Esophagus (tissue), 2 donors: ENCODE results near the gene ACIN1. TPM values are rescaled to one million over a fixed set of nuclear protein-coding genes. Genes with fewer than 3 reads are reported as not detected.
"Not testable (repeated sequence)": the region's sequence is repeated elsewhere in the genome, so short reads cannot be mapped to it uniquely, and the experiment has no call there.

Source experiments
- H3K27ac ChIP-seq, 2 donors: one replicate each; pipeline ENCODE4 v1.5.1; 2013; ENCODE audit warnings: low read depth in 2 of 2, mild to moderate bottlenecking in 2 of 2, inconsistent platforms in 1 of 2, low read length in 1 of 2, moderate library complexity in 1 of 2
- H3K27me3 ChIP-seq, 2 donors: one replicate each; pipeline ENCODE4 v1.6.1; 2013; ENCODE audit warnings: low read length in 2 of 2, control low read depth in 1 of 2, mild to moderate bottlenecking in 1 of 2; ENCODE audit not compliant: insufficient read depth in 2 of 2, control insufficient read depth in 1 of 2
- H3K36me3 ChIP-seq, 2 donors: one replicate each; pipeline ENCODE4 v1.6.1; 2013; ENCODE audit warnings: low read length in 1 of 2; ENCODE audit not compliant: control insufficient read depth in 2 of 2, insufficient read depth in 2 of 2
- H3K4me1 ChIP-seq, 2 donors: one replicate each; pipeline ENCODE4 v1.6.1; 2013; ENCODE audit warnings: low read length in 1 of 2; ENCODE audit not compliant: control insufficient read depth in 2 of 2, insufficient read depth in 2 of 2
- H3K4me3 ChIP-seq, 2 donors: one replicate each; pipeline ENCODE4 v1.5.1; 2013; ENCODE audit warnings: low read length in 2 of 2, mild to moderate bottlenecking in 2 of 2, low read depth in 1 of 2, moderate library complexity in 1 of 2
- H3K9me3 ChIP-seq, 2 donors: one replicate each; pipeline ENCODE4 v1.6.1; 2013; ENCODE audit warnings: mild to moderate bottlenecking in 2 of 2, low read depth in 1 of 2, low read length in 1 of 2, moderate library complexity in 1 of 2; ENCODE audit not compliant: control insufficient read depth in 2 of 2, insufficient read depth in 1 of 2
- WGBS, 2 donors: extraction: QIAGEN DNeasy Blood & Tissue Kit; methylation state at CpG; one replicate each; pipeline ENCODE4 v1.1.7; 2013; 5-methylcytosine and 5-hydroxymethylcytosine counted together
- polyA plus RNA-seq, 2 donors: library from polyadenylated mRNA; stranded (reverse); fragments of 200-250 nt; gene quantifications; one replicate each; pipeline ENCODE4 v1.2.3, GENCODE V29; 2013
- donor health status: healthy with polysubstance abuse.
- donor health status: Bipolar disorder and iron deficiency.

ACIN1 gene
- polyA plus RNA-seq, 2 donors: 70.5 to 136 TPM

DNA sequence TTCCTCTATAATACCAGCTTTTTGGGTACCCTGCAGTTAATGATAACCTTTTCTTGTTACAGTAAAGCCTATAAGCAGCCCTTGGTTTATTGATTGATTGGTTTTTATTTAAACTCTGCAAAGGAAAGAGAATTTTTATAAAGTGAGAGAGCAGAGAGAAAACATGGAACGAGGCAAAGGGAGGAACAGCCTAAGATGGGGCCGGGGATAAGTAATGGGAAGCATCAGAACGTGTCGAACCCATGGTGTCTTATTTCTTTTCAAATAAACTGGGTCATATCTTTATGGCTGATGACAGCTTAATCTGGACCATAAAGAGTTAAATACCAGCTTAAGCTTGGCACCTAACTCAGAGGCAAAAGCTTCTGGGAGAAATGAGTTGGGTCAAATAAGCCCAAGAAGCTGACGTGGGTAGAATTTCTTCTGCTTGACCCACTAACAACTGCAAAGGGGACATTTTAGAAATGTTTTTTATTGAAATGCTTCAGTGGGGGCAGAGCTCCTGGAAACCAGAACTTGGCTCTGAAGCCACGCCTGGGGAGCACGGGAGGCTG, 73.0 kb downstream of the ACIN1 start:
- Histone ChIP-seq H3K27me3 (no peaks in the 10 kb centered on the region), H3K4me3 (no peak overlapping the region), H3K4me1 (no peaks in the 10 kb centered on the region), H3K36me3 (peaks cover 7 to 11% of the 10 kb centered on the region in 2 donors), H3K9me3 (no peaks in the 10 kb centered on the region), H3K27ac (no peak overlapping the region)
- 50 to 58% methylated on average over 7 of the region's 7 CpGs for WGBS, 2 donors

DNA sequence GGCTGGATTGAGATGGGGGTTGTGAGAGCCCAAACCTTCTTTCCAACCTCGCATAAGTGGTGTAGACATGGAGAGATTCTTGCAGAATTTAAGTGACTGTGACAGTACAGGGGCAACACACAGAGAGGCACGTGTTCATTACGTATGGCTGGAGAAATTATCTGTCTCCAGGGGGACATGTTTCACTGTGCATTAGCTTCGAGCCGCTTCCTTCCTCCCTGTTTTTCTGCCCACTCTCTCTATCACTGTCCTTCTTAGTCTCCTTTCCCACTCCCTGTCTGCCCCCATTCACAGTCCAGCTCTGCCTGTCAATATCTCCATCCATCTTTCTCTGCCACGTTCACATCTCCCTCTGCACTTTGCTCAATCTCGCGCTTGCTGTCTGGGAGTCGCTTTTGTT, 73.5 kb downstream of the ACIN1 start:
- H3K4me3 ChIP-seq: no peak overlapping the region
- H3K4me1 ChIP-seq: no peaks in the 10 kb centered on the region
- 72 to 79% methylated on average over 9 of the region's 9 CpGs for WGBS, 2 donors
- no peaks in the 10 kb centered on the region for H3K9me3 ChIP-seq
- no peaks in the 10 kb centered on the region for H3K27me3 ChIP-seq
- H3K27ac ChIP-seq: no peak overlapping the region
- H3K36me3 ChIP-seq: peaks cover 7 to 11% of the 10 kb centered on the region in 2 donors

DNA sequence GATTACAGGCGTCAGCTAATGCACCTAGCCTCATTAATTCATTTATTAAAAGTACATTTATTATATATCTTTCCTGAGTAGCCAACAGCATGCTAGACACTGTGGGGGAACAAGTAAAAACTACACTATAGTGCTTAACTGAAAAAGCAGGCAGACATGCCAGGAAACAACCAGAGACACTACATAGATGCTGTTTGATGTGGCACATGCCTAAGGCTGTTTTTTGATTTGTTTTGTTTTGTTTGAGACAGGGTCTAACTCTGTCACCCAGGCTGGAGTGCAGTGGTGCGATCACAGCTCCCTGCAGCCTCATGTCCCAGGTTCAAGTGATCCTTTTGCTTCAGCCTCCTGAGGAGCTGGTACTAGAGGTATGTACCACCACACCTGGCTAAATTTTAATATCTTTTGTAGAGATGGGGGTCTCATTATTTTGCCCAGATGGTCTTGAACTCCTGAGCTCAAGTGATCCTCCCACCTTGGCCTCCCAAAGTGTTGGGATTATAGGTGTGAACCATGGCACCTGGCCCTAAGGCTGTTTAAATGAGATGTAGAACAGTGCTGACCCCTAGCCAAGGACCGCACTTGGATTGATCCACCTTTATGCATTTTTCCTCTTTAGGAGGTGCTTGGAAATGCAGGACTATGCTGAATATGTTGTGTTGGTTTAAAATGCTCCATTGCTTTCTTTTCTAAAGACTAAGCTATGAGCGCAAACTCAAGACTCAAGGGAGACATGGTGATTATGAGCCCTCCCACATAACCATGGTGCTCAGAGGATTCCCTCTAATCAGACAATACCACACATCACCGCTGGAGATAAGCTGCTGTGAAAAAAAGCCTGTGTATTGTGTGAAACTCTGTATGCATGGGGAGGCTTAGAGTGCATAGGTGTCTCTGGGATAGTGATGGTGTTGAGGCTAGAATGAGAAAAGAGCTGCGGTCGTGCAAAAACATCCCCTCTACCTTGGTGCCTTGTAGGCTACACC, 74.5 kb downstream of the ACIN1 start:
- Histone ChIP-seq H3K36me3 (peaks cover 2 to 4% of the 10 kb centered on the region in 2 donors), H3K27ac (no peak overlapping the region), H3K27me3 (no peaks in the 10 kb centered on the region), H3K4me3 (no peak overlapping the region), H3K9me3 (no peaks in the 10 kb centered on the region), H3K4me1 (no peaks in the 10 kb centered on the region)
- WGBS, 2 donors: 91 to 92% methylated on average over 7 of the region's 7 CpGs

DNA sequence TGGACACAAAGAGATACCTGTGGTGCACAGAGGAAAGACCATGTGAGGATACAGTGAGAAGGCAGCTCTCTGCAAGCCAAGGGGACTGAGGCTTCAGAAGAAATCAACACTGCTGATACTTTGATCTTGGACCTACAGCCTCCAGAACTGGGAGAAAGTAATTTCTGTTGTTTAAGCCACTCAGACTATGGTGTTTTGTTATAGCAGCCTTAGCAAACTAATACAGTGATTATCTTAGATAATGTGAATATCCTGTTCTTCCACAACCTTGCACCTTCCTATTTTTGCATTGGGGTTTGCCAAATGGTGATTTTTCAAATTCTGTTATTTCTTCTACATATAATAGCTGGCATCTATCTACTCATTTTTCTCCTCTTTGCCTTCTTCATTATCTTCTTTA, 76.8 kb downstream of the ACIN1 start:
- Histone ChIP-seq H3K9me3 (no peaks in the 10 kb centered on the region), H3K27me3 (no peaks in the 10 kb centered on the region), H3K4me3 (no peak overlapping the region), H3K27ac (no peak overlapping the region), H3K36me3 (no peaks in the 10 kb centered on the region), H3K4me1 (no peaks in the 10 kb centered on the region)

DNA sequence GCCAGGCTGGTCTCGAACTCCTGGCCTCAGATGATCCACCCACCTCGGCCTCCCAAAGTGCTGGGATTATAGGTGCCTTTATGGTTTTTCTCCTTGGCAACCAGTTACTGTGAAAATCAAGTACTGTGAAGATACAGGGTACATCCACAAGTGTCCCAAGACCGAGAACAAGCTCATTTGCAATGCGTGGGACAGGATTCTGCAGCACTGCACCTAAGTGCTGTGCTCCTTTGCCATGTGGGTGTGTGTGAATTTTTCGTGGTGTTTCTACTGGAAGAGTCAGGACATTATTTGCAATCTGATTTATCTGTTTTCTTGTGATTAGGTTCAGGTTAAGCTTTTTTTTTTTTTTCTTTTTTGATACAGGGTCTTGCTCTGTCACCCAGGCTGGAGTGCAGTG, 77.8 kb downstream of the ACIN1 start:
- WGBS, 2 donors: 80 to 86% methylated on average over 5 of the region's 5 CpGs
- H3K4me3 ChIP-seq: no peak overlapping the region
- H3K27me3 ChIP-seq: no peaks in the 10 kb centered on the region
- no peaks in the 10 kb centered on the region for H3K36me3 ChIP-seq
- no peaks in the 10 kb centered on the region for H3K4me1 ChIP-seq
- H3K27ac ChIP-seq: no peak overlapping the region
- H3K9me3 ChIP-seq: no peaks in the 10 kb centered on the region

DNA sequence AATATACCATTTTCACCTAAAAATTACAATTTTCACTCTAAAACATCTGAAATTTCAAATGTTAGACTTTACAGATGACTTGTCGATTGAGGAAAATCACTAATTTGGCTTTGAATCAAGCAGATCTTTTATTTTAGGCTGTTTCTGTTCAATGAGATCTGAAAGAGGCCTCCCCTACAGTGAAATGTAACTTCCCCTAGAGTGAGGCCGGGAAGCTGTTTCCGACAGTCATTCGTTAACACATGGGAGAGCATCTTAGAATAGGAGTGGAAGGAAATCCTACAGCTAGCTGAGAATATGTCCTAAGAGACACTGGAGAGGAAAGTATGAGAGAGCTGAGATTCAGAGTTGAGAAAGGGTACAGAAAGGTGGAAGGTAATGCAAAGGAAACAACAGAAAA, 79.3 kb downstream of the ACIN1 start:
- H3K27me3 ChIP-seq: no peaks in the 10 kb centered on the region
- no peaks in the 10 kb centered on the region for H3K36me3 ChIP-seq
- WGBS, 2 donors: 83 to 88% methylated on average over 4 of the region's 4 CpGs
- H3K27ac ChIP-seq: no peak overlapping the region
- no peak overlapping the region for H3K4me3 ChIP-seq
- H3K9me3 ChIP-seq: no peaks in the 10 kb centered on the region
- H3K4me1 ChIP-seq: no peaks in the 10 kb centered on the region

DNA sequence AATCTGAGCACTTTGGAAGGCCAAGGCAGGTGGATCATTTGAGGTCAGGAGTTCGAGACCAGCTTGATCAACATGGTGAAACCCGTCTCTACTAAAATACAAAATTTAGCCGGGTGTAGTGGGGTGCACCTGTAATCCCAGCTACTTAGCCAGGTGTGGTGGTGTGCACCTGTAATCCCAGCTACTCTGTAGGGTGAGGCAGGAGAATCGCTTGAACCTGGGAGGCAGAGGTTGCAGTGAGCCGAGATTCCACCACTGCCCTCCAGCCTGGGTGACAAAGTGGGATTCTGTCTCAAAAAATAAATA, 81.2 kb downstream of the ACIN1 start:
- WGBS, 2 donors: 94 to 96% methylated on average over 5 of the region's 5 CpGs

DNA sequence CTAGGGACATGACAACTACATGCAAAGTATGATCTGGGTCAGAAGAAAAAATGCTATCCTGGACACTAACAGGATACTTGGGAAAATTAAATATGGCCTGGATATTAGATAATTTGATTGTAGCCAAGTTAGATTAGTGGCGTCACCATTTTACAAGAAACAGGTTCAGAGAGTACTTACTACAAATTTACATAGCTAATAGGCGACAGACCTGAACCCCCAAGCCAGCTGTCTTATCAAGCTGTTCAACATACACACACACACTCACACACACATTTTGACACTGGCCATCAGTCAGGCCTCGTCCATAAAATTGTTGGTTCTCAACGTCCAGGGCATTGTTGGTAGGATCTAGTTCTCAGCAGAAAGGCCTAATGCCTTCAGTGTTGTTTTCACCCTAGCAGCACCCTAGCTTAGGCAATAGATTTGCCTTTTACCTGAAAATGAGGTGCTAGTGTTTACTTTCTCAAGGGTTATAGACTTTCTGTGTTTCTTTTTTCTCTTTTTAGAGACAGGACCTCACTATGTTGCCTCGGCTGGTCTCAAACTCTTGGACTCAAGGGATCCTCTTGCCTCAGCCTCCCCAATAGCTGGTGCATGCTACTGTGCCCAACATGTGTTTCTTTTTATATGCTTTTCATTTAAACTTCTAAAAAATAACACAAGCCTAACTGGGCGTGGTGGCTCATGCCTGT, 81.7 kb downstream of the ACIN1 start:
- 67 to 76% methylated on average over 6 of the region's 6 CpGs for WGBS, 2 donors
- Histone ChIP-seq H3K27ac (no peak overlapping the region), H3K4me1 (no peaks in the 10 kb centered on the region), H3K9me3 (no peaks in the 10 kb centered on the region), H3K4me3 (no peak overlapping the region), H3K27me3 (no peaks in the 10 kb centered on the region), H3K36me3 (no peaks in the 10 kb centered on the region)

More for the DNA sequence above, 81.2 kb downstream of the ACIN1 start:
- H3K27me3 ChIP-seq, H3K27ac ChIP-seq, H3K4me3 ChIP-seq, H3K36me3 ChIP-seq, H3K9me3 ChIP-seq, H3K4me1 ChIP-seq: not testable (repeated sequence)

DNA sequence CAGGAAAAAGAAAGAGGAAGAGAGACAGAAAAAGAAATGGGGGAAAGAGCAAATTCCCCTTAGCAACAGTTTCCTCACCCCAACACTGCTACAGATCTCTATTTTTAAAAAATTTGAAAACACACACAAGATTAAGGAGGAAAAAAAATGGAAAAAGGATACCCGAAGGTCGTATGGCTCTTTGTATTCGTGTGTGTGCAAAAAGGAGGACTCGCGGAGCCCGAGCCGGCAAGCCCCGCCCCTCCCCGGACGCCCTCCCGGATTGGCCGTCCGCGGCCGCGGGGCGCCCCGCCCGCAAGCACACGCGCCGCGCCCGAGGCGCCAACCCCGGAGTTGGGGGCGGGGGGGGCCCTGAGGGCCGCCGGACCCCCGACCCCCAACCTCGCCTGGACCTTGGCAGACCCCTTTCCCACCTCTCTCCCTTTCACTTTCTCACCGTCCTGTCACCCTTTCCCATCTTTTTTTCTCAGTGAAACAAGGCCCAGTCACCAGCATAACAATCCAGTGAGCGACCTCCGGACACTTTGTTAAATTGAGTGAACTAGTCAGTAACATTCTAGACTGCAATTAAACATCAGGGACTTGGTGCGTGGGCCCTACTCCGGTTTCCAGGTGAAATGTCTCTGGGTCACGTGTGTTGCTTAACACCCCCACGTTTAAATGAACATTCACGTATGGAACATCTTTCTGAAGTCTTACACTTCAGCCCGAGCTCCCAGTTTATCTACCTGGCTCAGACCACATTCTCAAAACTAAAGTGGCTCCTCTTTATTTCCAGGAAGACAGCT, 84.8 kb downstream of the ACIN1 start, which contains the start of gene C14orf93:
Gene C14orf93, minus strand, starts transcription at position 205 of the 788 bp plus-strand sequence. CDS start 11,120 bp downstream, outside the sequence.
- H3K27me3 ChIP-seq: no peaks in the 10 kb centered on the region
- H3K27ac ChIP-seq: peak within 1 kb of the TSS; percentile 87 to 94
- no peaks in the 10 kb centered on the region for H3K4me1 ChIP-seq
- 1 to 2% methylated on average over 39 to 40 of the region's 40 CpGs for WGBS, 2 donors
- H3K36me3 ChIP-seq: no peaks in the 10 kb centered on the region
- no peaks in the 10 kb centered on the region for H3K9me3 ChIP-seq
- peak within 1 kb of the TSS; percentile 61 to 62 for H3K4me3 ChIP-seq
